RWPE1 (cell line): ENCODE results near the gene MYO1D.

Source experiments
- CTCF ChIA-PET: fragments of 350-600 bp; sonication (Branson Sonifier 250); formaldehyde crosslinking; extraction: SDS; loops from one replicate; lab custom pipeline; 2021; lab: Yijun Ruan, JAX
- POLR2A ChIA-PET: fragments of 400-600 bp; formaldehyde crosslinking; extraction: SDS; loops from one replicate; lab custom pipeline; 2020; ENCODE audit warnings: antibody characterized with exemption; ENCODE audit not compliant: low non-redundant PET; lab: Yijun Ruan, JAX
- DNase-seq: peaks from one replicate; pipeline ENCODE4 v3.0.0; 2012; ENCODE audit warnings: low spot score
- H3K27ac ChIP-seq: fragments of 450-650 bp; 2 replicates; pipeline ENCODE4 v1.5.1; 2017
- TF ChIP-seq, protein P1 (sequence below): fragments of 450-650 bp; conservative IDR thresholded peaks from 2 replicates; pipeline ENCODE4 v1.5.1; 2017; ENCODE audit warnings: low read depth, mild to moderate bottlenecking

The MYO1D gene

GRCh38 chr17:32504166-32504990 is 372.5 kb downstream of the MYO1D start:
- no peak overlapping the region for H3K27ac ChIP-seq
- POLR2A ChIA-PET, result no interaction called here
- TF ChIP-seq, protein P1, sequence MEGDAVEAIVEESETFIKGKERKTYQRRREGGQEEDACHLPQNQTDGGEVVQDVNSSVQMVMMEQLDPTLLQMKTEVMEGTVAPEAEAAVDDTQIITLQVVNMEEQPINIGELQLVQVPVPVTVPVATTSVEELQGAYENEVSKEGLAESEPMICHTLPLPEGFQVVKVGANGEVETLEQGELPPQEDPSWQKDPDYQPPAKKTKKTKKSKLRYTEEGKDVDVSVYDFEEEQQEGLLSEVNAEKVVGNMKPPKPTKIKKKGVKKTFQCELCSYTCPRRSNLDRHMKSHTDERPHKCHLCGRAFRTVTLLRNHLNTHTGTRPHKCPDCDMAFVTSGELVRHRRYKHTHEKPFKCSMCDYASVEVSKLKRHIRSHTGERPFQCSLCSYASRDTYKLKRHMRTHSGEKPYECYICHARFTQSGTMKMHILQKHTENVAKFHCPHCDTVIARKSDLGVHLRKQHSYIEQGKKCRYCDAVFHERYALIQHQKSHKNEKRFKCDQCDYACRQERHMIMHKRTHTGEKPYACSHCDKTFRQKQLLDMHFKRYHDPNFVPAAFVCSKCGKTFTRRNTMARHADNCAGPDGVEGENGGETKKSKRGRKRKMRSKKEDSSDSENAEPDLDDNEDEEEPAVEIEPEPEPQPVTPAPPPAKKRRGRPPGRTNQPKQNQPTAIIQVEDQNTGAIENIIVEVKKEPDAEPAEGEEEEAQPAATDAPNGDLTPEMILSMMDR, result no peak
- CTCF ChIA-PET, result interaction anchor here (0.5 kb wide), 1 partner anchor 322 kb away, joined by 3 read pairs; no protein-coding TSS in a partner anchor
- DNase-seq, result no peak

- CTCF ChIA-PET, result no interaction called here
- peak; percentile 50 for DNase-seq
- POLR2A ChIA-PET, result no interaction called here
- H3K27ac ChIP-seq, result peak overlapping the region; percentile 42; the same call in 1 of the 2 replicates
- TF ChIP-seq, protein P1, result no peak
Measured at GRCh38 chr17:32503251-32504165, 373.4 kb downstream of the MYO1D start.

DNA sequence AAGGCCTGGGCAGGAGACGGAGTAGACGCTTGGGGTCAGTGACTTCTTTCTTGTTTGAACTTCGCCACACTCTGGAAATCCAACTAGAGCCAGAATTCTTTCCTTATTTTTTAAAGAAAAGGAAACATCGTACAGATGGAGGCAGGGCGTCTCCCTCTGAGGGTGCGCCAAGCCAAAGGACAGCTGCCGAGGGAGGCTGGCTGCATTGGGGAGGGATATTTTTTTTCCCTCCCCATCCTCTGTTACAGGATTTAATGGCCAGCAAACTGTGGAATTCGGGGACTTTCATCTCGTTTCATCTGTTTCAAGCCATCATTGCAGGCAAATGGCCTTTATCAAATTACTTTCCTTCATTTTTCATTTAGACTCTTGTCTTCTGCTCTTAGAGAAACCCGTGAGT is 374.2 kb downstream of the MYO1D start:
- TF ChIP-seq, protein P1, result no peak
- ChIA-PET CTCF (no interaction called here), POLR2A (no interaction called here)
- DNase-seq, result no peak
- peak overlapping the region; percentile 42; the same call in 1 of the 2 replicates for H3K27ac ChIP-seq

- H3K27ac ChIP-seq, result no peak overlapping the region
- ChIA-PET POLR2A (no interaction called here), CTCF (no interaction called here)
- TF ChIP-seq, protein P1, result no peak
- DNase-seq, result no peak
Measured at GRCh38 chr17:32502013-32502412, 374.9 kb downstream of the MYO1D start.

- DNase-seq, result no peak
- H3K27ac ChIP-seq, result no peak overlapping the region
- TF ChIP-seq, protein P1, result no peak
- ChIA-PET CTCF (interaction anchor here (0.6 kb wide), 1 partner anchor 27 kb away, joined by 5 read pairs; no protein-coding TSS in a partner anchor), POLR2A (no interaction called here)
Measured at GRCh38 chr17:32498391-32498790, 378.5 kb downstream of the MYO1D start.
